AG04450 (cell line): Measurements from ENCODE around the gene CD99. TPM values are rescaled to one million over a fixed set of nuclear protein-coding genes. Genes with fewer than 3 reads are reported as not detected.

Experiments
- CTCF ChIA-PET: fragments of 300-600, 350-600 bp; formaldehyde crosslinking; extraction: SDS; loops from one replicate; lab custom pipeline; 2022; ENCODE audit warnings: antibody characterized with exemption, inconsistent platforms; lab: Charles Lee
- POLR2A ChIA-PET: fragments of 350-600 bp; formaldehyde crosslinking; extraction: SDS; loops from one replicate; lab custom pipeline; 2021; ENCODE audit warnings: antibody characterized with exemption, inconsistent platforms; lab: Yijun Ruan, JAX
- DNase-seq: peaks from one replicate; pipeline ENCODE4 v3.0.0-alpha.2; 2011; ENCODE audit warnings: low read depth, low spot score
- H3K27ac ChIP-seq: one replicate; pipeline ENCODE4 v1.5.1; 2012; ENCODE audit warnings: low read depth, low read length, control low read depth
- H3K27me3 ChIP-seq: one replicate; pipeline ENCODE4 v1.6.0; 2012; ENCODE audit warnings: low read length; ENCODE audit not compliant: control insufficient read depth, insufficient read depth
- H3K4me3 ChIP-seq: 2 replicates; pipeline ENCODE4 v1.5.1; 2011; ENCODE audit warnings: mild to moderate bottlenecking, low read depth, low read length, control low read depth
- H3K9me3 ChIP-seq: 2 replicates; pipeline ENCODE4 v1.5.1; 2012; ENCODE audit warnings: low read length; ENCODE audit not compliant: control insufficient read depth, insufficient read depth
- CTCF ChIP-seq: IDR thresholded peaks from 2 replicates; pipeline ENCODE4 v1.5.1; 2011; ENCODE audit warnings: low read depth, low read length, control low read depth, inconsistent platforms
- polyA plus RNA-seq: library from polyadenylated mRNA; depleted of rRNA; stranded (reverse); fragments of >200 nt; gene quantifications from 2 replicates; pipeline ENCODE4 v1.2.3, GENCODE V29; 2011

CD99 gene
- polyA plus RNA-seq, 1 experiment: 355 TPM

- DNase-seq: no peak
- CTCF ChIA-PET: no interaction called here
- POLR2A ChIA-PET: no interaction called here
Observed at GRCh38 chrX:2647627-2648026, 43.5 kb upstream of the CD99 start.

GRCh38 chrX:2650037-2650436 lies 41.1 kb upstream of the CD99 start:
- CTCF ChIA-PET: no interaction called here
- Histone ChIP-seq H3K9me3 (no peaks in the 10 kb centered on the region), H3K4me3 (no peak overlapping the region), H3K27ac (no peak overlapping the region), H3K27me3 (no peaks in the 10 kb centered on the region)
- no peak for TF ChIP-seq CTCF
- no peak for DNase-seq
- POLR2A ChIA-PET: no interaction called here

More at GRCh38 chrX:2647627-2648026, 43.5 kb upstream of the CD99 start:
- no peak overlapping the region for H3K27ac ChIP-seq
- no peaks in the 10 kb centered on the region for H3K9me3 ChIP-seq
- no peak for TF ChIP-seq CTCF
- no peak overlapping the region for H3K4me3 ChIP-seq
- H3K27me3 ChIP-seq: no peaks in the 10 kb centered on the region

GRCh38 chrX:2650865-2651264 lies 40.2 kb upstream of the CD99 start:
- CTCF ChIA-PET: no interaction called here
- no peak overlapping the region for H3K27ac ChIP-seq
- no peak overlapping the region for H3K4me3 ChIP-seq
- H3K9me3 ChIP-seq: no peaks in the 10 kb centered on the region
- H3K27me3 ChIP-seq: no peaks in the 10 kb centered on the region
- POLR2A ChIA-PET: no interaction called here
- no peak for DNase-seq
- TF ChIP-seq CTCF: no peak

- Histone ChIP-seq H3K9me3 (no peaks in the 10 kb centered on the region), H3K27ac (no peak overlapping the region), H3K27me3 (no peaks in the 10 kb centered on the region), H3K4me3 (no peak overlapping the region)
- POLR2A ChIA-PET: no interaction called here
- CTCF ChIA-PET: no interaction called here
- DNase-seq: no peak
- peak; percentile 18; the same call in 1 of the 2 replicates for TF ChIP-seq CTCF
Observed at GRCh38 chrX:2652106-2652505, 39.0 kb upstream of the CD99 start.

GRCh38 chrX:2654436-2655340 lies 36.4 kb upstream of the CD99 start:
- Histone ChIP-seq H3K4me3 (no peak overlapping the region), H3K27ac (no peak overlapping the region), H3K27me3 (no peaks in the 10 kb centered on the region), H3K9me3 (no peaks in the 10 kb centered on the region)
- CTCF ChIA-PET: no interaction called here
- POLR2A ChIA-PET: no interaction called here
- no peak for TF ChIP-seq CTCF
- DNase-seq: no peak
